Measurements from ENCODE around the gene SELPLG.
"Not testable (repeated sequence)": the region's sequence is repeated elsewhere in the genome, so short reads cannot be mapped to it uniquely, and the experiment has no call there.

The SELPLG gene

DNA sequence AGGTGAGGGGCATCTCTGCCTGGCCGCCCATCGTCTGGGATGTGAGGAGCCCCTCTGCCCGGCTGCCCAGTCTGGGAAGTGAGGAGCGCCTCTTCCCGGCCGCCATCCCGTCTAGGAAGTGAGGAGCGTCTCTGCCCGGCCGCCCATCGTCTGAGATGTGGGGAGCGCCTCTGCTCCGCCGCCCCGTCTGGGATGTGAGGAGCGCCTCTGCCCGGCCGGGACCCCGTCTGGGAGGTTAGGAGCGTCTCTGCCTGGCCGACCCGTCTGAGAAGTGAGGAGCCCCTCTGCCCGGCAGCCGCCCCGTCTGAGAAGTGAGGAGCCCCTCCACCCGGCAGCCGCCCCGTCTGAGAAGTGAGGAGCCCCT, 22.1 kb upstream of the SELPLG start:
- DNase-seq, result not testable (repeated sequence)

DNA sequence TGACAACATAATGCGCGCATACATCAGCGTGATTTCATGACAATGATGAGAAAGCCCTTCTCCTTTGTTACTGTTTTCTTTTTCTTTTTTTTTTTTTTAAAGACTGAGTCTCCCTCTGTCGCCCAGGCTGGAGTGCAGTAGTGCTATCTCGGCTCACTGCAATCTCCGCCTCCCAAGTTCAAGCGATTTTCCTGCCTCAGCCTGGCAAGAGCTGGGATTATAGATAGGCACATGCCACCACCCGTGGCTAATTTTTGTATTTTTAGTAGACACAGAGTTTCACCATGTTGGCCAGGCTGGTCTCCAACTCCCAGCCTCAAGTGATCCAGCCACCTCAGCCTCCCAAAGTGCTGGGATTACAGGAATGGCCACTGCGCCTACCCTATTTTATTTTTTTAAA, 20.9 kb upstream of the SELPLG start:
- DNase-seq, result not testable (repeated sequence)

DNA sequence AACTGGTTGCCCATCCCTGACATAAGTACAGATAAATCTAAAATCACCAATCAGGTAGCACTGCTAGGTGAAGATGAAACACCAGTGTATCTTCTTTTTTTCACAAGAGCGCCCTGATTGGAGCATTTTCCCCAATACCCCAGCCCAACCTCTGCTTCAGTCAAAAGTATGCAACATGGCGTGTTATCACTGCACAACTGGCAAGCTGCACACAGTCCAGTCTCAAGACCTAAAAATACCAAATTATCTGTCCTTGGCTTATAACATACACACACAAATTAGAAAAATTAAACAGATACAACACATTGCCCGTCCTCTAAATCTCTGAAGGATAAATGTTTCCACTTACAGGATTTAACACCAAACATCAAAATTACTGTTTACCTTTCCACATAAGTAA, 20.2 kb upstream of the SELPLG start:
- no peak for DNase-seq

DNA sequence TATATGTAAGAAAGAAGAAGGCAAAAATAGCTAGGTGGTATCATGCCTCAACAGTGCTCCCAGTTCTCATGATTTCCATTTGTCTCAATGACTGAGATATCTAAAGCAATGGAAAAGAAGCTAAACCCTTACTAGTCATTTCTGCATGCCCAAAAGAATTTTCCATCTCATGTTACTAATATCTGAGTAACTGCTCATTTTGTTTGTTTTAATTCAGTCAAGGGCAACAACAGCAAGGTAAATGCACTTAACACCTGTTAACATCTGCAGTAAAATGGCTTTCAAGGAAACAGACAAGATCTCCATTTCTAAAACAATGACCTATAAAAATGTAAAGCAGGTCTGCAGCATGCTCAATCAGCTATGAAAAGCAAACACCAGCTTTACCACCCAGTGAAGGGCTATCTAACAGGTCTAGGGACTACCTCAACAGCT, 19.4 kb upstream of the SELPLG start:
- DNase-seq, result no peak

DNA sequence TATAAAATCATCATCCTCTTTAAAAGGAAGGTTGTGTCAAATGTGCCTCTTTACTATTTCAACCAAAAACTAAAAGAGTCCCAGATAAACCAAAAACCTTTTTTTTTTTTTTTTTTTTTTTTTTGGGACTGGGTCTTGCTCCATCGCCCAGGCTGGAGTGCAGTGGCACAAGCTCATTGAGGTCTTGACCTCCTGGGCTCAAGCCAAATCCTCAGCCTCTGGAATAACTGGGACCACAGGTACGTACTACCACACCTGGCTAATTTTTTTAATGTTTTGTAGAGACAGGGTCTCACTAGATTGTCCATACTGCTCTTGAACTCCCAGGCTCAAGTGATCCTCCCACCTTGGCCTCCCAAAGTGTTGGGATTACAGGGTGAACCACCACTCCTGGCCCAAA, 16.4 kb upstream of the SELPLG start:
- no peak for DNase-seq

DNA sequence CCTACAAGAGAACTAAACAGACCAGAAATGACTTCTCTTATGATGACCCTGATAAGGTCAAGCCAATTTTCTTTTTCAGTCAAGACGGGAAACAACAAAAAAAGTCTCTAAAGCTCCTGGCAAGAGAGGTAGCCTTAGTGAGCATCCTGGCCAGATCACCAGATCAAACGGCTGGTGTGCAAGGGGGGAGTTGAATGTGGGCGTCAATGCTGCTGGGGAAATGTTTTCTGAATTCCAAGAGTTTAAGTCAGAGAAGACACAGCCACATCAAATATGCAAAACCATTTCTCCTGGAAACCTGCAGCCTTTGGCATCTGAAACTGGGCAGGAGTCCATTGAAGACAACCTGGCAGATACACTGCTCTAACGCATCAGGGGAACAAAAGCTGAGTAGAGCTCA, 16.0 kb upstream of the SELPLG start:
- no peak for DNase-seq

DNA sequence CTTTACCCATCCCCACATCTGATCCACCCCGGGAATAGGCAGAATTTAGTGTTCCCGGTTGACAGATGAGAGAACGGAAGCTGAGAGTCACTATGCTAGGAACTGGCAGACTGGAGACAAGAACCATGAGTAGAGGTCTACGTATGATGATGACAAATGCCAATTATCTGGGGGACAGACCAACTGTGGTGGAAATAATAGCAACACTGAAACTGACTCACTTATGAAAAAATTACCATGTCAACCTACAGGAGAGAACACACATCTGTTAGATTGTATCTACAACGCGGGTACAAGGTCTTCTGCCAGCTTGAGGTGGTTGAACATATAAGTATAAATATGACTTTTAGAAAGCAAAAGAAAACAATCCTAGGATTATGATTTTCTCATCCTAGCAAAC, 15.4 kb upstream of the SELPLG start:
- DNase-seq, result no peak

DNA sequence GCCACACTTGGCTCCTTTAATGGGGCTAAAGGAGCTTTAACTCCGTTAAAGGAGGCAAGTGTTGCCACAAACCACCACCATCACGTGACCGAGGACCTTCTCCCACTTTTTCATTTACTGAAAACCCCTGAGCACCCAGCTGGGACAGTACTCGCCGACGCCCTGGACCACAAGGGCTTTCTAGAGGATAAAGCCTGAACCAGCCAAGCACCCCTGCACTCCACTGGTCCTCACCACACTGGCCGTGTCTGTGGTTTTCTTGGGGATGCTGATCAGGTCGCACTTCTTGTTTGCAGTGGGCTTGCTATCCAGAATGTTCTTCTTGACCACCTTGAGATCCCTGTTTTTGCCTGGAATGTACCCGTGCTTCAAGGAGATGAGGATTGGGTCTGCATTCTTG, 14.7 kb upstream of the SELPLG start:
- DNase-seq, result no peak

DNA sequence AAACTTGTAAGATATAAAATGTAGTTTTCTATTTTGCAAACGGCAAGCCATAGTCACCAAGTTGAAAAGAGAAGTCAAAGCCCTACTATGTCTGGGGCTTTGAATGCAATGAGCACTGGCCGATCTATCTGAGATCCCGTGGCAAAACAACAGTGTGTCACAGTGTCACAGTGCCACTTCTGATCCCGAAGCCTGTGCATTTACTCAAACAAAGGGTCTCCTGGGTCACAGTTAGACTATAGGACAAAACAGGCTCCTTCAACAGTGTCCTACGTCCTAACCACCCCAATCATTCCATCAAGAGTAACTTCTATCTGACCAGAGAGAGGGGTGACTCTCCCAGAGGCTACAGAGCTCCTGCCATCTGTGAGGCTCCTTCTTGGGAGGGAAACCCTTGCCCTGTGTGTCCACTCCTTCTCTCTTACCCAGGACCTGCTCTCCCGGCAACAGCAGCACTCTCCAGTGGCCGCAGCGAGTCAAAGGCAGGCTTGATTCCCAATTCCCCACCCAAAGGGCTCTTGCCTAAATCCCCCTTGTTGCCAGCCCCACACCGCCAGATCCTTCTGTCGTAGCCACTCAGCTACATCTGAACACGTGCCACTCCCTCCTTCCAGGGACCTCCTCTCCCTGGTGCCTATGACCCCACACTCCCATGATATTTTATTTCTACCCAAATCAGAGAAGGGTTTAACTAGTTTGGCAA, 14.0 kb upstream of the SELPLG start:
- peak; percentile 16 for DNase-seq

DNA sequence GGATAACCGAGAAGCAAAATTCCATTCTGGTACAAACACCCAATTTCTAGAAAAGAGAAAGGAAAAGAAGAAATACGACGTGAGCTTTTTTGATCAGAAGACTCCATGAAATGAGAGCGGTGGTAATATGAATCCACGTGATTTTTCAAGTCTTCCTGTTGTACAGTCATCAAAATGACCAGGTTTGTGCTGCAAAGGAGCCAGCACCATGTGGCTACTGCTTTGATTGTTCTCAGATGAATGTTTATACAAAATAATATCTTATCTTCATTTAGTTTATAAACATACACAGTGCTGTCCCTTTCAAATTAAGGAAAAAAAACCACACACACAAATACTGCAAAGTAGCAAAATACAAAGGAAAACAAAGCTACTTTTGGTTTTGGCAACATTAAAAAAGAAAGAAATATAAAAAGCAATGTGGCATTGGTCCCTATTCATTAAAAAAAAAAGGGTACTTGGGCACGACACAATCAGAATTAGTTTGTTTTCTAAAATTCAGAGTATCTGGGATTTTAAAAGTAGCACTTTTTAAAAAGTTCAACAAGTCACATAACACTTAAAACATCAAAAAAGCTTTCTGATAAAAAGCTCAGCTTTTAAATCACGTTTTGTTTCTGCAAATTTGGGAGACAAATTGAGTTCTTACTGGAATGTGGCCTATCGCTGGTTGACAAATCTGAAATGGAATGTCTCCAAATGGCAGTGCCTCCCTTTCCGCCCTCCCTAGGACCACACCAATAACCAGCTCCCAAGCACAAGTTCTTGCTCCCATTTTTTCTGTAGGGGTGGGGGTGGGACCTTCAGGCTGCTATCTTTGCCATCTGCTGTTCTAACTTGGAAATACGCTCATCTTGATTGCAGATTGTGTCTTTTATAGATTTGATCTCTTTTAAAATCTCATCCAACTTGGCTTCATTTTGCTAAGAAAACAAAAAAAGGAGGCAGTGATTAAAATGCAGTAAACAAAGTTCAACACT, 13.2 kb upstream of the SELPLG start:
- no peak for DNase-seq

DNA sequence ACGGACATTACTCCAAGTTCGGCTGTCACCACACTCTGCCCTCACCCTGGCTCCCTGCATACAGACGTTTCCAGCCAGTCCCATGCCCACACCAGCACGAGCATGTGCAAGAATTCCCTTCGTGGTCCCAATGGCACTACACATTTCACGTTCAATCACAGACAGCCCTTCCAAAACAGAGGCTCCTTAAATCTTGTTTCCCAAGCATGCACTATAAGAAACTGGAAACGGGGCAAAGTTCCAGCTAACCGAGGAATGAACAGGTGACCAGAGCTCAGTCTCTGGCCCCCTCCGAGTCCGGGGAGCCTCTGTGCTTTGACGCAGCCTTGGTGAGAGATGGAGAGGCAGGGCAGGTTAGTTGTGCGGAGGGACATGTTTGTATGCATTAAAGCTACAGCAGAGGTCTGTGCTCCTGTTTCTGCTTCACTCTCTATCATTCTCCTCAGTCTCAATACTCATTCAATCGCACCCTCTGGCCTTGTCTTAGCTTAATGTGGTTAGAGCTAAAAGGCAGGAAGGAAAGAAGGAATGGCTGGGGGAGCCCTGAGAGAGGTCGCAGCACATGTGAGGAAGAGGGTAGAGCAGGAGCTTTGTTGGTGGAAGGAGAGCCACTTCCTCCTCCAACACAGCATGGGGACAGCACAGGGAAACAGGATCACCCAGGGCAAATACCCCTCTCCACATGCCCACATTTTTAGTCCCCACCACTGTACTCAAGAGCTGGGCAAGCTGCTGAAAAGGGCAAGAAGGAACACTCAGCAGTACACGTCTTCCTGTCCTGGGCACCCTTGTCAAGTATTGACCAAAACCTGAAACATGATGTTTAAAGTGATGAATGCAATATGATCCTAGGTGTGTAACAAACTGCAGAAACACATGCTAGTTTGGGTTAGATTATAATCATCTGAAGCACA, 12.2 kb upstream of the SELPLG start:
- no peak for DNase-seq

DNA sequence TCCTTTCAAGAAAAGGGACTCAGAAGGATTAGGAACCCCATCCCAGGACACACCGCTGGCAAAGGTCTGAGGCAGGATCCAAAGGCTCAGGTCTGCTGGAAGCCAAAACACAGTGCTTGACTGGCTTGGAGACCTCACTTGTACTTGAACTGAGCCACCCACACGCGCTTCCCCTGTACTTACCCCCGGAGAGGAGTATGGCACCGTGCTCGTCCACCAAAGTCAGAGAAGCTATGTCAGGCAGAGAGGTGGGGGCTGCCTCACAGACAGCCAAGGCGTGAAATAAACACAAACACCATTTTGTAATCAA, 11.1 kb upstream of the SELPLG start:
- DNase-seq, result no peak

DNA sequence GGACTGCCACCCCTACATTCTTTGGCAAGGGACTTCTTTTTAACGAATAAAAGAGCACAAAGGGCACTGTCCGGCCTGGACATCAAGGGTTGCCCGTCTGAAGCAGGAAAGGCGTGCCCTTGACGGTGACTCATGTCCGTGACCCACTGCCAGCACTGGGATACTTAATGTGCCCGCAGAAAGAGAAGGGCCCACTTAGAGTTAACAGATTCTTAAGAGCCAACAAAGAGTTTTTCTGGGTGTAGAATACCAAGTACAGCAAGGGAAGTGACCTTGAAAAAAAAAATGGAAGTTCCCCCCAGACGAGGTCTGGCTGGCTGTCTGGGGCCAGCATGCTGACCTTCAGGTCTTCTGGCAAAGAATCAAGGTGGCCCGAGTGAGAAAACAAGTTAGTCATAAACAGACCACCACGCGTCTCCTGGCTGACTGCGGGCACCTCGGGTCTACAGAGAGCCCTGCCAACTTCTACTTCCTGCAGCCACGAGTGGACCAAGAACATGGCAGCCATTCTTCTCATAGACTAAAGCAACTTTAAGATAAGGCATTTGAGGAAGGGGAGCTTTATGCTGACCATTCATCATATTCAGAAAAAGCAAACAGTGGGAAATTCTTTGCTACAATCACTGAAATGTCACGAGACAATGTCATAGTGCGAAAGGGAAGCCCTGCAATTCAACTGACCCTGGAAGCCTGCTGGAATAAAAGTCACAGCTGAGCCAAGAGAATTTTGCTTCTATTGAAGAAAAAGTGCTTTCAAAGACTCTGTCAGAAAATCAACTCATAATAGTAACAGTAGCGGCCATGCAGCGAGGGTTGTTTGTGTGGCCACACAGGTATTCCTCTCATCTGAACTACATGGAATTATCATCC, 10.5 kb upstream of the SELPLG start:
- DNase-seq, result peak; percentile 50

DNA sequence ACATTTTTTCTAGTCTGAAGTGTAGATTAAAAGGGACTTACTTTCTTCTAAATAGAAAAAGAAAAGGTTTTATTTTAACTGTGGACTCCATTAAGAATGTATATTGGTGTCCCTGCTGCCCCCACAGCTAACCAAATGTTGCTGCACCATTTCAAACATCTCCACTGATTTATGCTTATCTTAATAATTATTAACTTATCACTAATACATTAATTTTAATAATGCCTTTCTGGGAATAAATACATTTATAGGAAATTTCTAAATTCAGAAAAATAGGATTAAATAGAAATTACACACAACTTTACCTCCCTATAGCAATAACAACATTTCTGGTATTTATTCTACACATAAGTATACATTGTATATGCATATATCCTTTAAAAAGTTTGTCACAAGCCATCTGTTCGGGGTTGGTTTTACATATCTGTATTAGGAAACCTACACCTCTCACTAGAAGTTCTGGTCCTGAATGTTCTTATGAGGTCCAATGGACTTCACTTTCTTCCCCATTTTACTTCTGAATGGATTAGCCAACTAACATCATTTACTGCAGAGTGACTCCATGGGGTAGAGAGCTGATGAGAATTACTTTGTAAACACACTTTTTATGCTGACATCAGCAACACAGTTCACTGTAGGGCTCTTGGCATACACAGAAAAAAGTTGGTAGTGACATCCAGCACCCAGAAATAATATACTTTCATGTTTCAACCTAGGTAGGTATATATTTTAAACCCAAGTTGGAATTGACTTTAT, 9.4 kb upstream of the SELPLG start:
- DNase-seq, result no peak

DNA sequence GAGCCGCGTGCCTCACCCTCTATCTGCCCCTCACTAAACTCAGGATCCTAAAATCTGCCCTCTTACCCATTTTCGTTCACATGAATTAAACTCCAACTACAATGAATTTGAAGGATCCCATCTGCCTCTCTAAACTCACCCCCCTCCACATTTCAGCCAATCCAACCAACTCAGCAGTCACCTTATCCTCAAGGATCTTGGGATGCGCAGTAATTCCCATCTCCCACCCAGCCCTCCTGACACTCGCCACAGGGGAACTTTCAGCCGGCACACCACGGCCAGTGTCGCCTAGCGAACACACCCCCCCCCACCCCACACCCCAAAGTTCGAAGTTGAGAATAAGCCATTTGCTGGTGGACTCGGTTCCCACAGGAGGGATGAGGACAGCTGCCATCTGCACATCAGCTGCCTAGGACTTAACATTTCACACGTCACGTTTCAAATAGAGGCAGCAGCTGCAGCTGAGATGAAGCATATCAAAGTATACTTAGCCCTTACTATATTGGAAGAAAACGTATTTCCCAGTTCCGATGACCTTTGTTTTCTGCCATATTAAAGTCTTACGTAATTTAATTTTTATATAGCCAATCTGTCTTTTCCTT, 8.7 kb upstream of the SELPLG start:
- no peak for DNase-seq

DNA sequence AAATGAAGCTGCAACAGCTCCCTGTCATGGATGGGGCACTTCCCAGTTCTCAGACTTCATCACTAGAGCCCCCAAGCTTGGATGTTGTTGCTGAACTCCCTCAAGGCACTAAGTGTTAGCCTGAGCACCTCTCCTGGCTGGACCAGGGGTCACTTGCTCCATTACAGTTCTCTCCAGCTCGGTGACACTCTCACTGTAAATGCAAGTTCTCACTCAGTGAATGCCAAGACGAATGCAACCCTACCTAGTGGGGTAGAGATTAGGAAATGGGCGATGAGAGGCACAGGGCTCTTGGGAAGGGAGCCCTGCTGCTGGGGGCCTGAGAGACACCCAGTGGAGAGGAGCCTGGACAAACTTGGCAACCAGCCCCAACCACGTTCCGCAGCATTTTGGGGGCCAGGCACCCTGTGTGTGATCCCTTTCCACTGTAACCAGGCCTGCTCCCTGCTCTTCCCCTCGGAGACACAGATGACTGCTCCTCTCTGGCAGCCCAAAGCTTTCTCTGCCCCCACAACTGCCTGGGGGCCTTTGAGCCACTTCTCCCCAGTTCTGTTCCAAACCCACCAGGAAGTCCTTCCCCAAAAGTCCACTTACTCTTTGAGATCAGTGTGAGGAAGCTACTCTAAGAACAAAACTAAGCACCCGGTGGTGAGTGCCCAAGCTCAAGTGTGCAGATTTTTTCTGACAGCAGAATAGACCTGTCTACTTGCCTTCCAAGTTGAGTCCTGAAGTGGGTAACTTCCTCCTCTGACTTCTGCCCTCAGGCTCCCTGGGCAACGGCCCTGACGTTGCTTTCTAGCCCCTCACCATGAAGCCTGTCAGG, 8.0 kb upstream of the SELPLG start:
- DNase-seq, result peak; percentile 62

DNA sequence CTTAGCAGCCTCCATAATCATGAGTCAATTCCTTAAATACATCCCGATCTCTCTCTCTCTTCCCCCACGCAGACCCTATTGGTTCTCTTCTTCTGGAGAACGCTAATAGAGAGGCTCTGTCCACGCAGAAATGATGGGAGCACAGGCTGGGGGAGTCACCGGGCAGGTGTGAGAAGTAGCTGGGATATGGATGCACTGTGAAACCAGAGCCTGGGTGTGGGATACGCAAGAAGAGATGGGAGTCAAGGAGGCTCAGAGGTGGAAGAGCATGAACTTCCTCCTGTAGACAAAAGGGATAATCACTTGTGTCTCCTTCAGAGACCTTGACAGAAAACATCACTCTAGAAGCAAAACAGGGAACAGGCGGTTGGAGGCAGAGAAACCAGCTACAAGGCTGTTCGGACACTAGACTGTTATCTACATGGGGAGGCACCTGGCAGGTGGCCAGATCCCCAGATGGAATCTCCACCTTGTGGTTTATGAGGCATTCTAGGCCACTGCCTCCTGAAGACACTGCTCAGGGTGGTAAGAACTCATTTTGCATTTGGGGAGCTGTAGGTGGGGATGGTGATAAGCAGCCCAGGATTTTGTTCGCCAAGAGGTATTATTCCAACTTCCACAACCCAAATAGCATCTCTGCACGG, 7.2 kb upstream of the SELPLG start:
- DNase-seq, result no peak

DNA sequence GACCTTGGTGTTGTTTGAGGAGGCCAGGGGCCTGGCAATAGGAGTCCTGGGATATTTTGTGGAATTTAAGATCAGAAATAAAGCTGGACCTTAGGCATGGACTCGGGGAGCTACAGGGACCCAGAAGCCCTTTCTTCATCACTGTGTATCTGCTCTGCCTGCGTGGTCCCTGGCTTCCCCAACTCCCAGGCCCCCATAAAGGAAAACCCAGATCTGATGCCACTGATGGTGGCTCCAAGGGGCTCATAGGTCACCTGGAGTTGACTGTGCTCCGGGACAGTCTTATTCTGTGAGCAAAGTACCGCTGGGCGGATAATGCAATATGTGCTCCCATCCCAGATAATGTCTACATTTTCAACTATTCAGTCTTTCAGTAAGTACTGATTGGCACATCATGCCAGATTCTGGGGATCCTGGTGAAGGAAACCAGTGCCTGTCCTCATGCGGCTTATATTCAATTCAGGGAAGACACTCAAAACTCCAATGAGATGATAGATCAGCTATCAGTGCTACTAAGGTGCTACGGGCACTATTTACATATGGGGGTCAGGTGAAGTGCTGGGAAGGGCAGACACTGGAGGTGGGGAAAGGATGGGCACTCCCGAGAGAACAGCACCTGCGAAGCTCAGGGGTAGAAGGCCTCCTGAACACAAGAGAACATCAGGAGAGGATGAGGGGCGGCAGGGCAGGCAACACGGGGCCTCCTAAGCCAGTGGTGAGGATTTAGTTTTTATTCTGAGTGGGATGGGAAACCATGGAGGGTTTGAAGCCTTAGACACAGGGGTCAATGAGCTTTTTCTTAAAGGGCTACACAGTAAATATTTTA, 5.5 kb upstream of the SELPLG start:
- peak; percentile 7 for DNase-seq
